H1 (cell line): Measurements from ENCODE around the gene ADGRV1. TPM values are rescaled to one million over a fixed set of nuclear protein-coding genes. Genes with fewer than 3 reads are reported as not detected.
A peak's percentile ranks its signal among the peaks of the same experiment; 100 is the strongest.
"Not testable (repeated sequence)": the region's sequence is repeated elsewhere in the genome, so short reads cannot be mapped to it uniquely, and the experiment has no call there.

Experiments
- CTCF ChIA-PET: fragments of 300-600 bp; sonication (Branson Sonifier 250); formaldehyde crosslinking; loops from one replicate; lab custom pipeline; 2021; ENCODE audit not compliant: partially characterized antibody; lab: Charles Lee
- POLR2A ChIA-PET: fragments of 300-600 bp; sonication (Branson Sonifier 250); formaldehyde crosslinking; loops from one replicate; lab custom pipeline; 2021; ENCODE audit warnings: inconsistent platforms; ENCODE audit not compliant: partially characterized antibody; lab: Charles Lee
- DNase-seq, 2 experiments: peaks; one replicate each; pipeline versions ENCODE4 v3.0.0 to v3.0.0-alpha.2; 2010 to 2022; ENCODE audit warnings: low spot score in 2 of 2, low read depth in 1 of 2, mixed read lengths in 1 of 2
- FAIRE-seq: peaks from 2 replicates; lab custom pipeline; 2011; peaks lifted over from hg19 to GRCh38; lab: Jason Lieb, UNC
- H2AFZ ChIP-seq: 2 replicates; pipeline ENCODE4 v1.8.1; 2012; ENCODE audit warnings: low read length, inconsistent platforms
- H2AK5ac ChIP-seq: 2 replicates; pipeline ENCODE4 v1.6.1; 2013; ENCODE audit warnings: low read depth, low read length
- H2BK120ac ChIP-seq: replicated peaks from 2 replicates; pipeline ENCODE3; 2013; ENCODE audit warnings: low read depth, low read length, inconsistent platforms
- H2BK12ac ChIP-seq: 2 replicates; pipeline ENCODE4 v1.6.1; 2013; ENCODE audit warnings: low read depth, low read length
- H2BK15ac ChIP-seq: 2 replicates; pipeline ENCODE4 v1.6.1; 2013; ENCODE audit warnings: low read length
- H2BK20ac ChIP-seq: 2 replicates; pipeline ENCODE4 v1.6.1; 2013; ENCODE audit warnings: low read length
- H2BK5ac ChIP-seq: 2 replicates; pipeline ENCODE4 v1.6.1; 2013; ENCODE audit warnings: low read depth, low read length
- H3K14ac ChIP-seq: 2 replicates; pipeline ENCODE4 v1.6.1; 2013; ENCODE audit warnings: inconsistent platforms; ENCODE audit not compliant: insufficient read length
- H3K18ac ChIP-seq: 2 replicates; pipeline ENCODE4 v1.6.1; 2013; ENCODE audit warnings: low read length; ENCODE audit errors: extremely low read depth
- H3K23ac ChIP-seq: 2 replicates; pipeline ENCODE4 v1.6.1; 2013; ENCODE audit warnings: inconsistent platforms; ENCODE audit not compliant: insufficient read length
- H3K23me2 ChIP-seq: 2 replicates; pipeline ENCODE4 v1.6.1; 2013; ENCODE audit warnings: low read depth, low read length
- H3K27ac ChIP-seq: 2 replicates; pipeline ENCODE4 v1.6.1; 2011; ENCODE audit warnings: low read depth, low read length, inconsistent platforms
- H3K27me3 ChIP-seq, 4 experiments: replicated peaks in 1 of 4; 1 replicate in 1 of 4; 2 replicates in 3 of 4; pipeline versions ENCODE4 v1.6.1 to v1.8.1; 2011 to 2013; ENCODE audit warnings: low read length in 3 of 4, mild to moderate bottlenecking in 3 of 4, inconsistent platforms in 2 of 4, mixed read lengths in 2 of 4, moderate library complexity in 1 of 4; ENCODE audit not compliant: control insufficient read depth in 3 of 4, insufficient read depth in 3 of 4; ENCODE audit errors: extremely low read depth in 1 of 4
- H3K36me3 ChIP-seq, 4 experiments: 2 replicates each; pipeline versions ENCODE4 v1.6.1 to v1.8.1; 2011 to 2013; ENCODE audit warnings: mild to moderate bottlenecking in 4 of 4, low read length in 3 of 4, moderate library complexity in 2 of 4, control low read depth in 1 of 4, inconsistent platforms in 1 of 4; ENCODE audit not compliant: insufficient read depth in 4 of 4, control insufficient read depth in 2 of 4
- H3K4ac ChIP-seq: replicated peaks from 2 replicates; pipeline ENCODE3; 2013; ENCODE audit warnings: low read length, low read depth, mixed read lengths, inconsistent platforms; ENCODE audit not compliant: insufficient read length
- H3K4me1 ChIP-seq, 4 experiments: replicated peaks in 1 of 4; 1 replicate in 1 of 4; 2 replicates in 3 of 4; pipeline versions ENCODE4 v1.6.1 to v1.8.1; 2011 to 2013; ENCODE audit warnings: low read length in 3 of 4, inconsistent platforms in 2 of 4, mixed read lengths in 1 of 4; ENCODE audit not compliant: insufficient read depth in 4 of 4, control insufficient read depth in 3 of 4
- H3K4me2 ChIP-seq, 2 experiments: 2 replicates each; pipeline versions ENCODE4 v1.6.1 to v1.8.1; 2011 to 2013; ENCODE audit warnings: low read depth in 2 of 2, low read length in 2 of 2, control low read depth in 1 of 2, inconsistent platforms in 1 of 2, mild to moderate bottlenecking in 1 of 2; ENCODE audit not compliant: insufficient read depth in 1 of 2
- H3K4me3 ChIP-seq, 4 experiments: fragments of 200-600, 300-600 bp in 1 of 4; sonication (generic), shearing (Covaris generic), sonication (Bioruptor Twin) in 1 of 4; 2 replicates each; pipeline versions ENCODE4 v1.5.1 to v1.8.1; 2011 to 2016; ENCODE audit warnings: low read length in 4 of 4, low read depth in 3 of 4, control low read depth in 2 of 4, inconsistent platforms in 2 of 4, mild to moderate bottlenecking in 2 of 4, mixed read lengths in 1 of 4, moderate library complexity in 1 of 4; ENCODE audit not compliant: insufficient read depth in 2 of 4; ENCODE audit errors: extremely low read depth in 1 of 4
- H3K56ac ChIP-seq: replicated peaks from 2 replicates; pipeline ENCODE3; 2013; ENCODE audit warnings: low read depth, mild to moderate bottlenecking, mixed read lengths, low read length, inconsistent platforms; ENCODE audit not compliant: insufficient read length
- H3K79me1 ChIP-seq: 2 replicates; pipeline ENCODE4 v1.6.1; 2013; ENCODE audit warnings: low read depth, low read length, control low read depth
- H3K79me2 ChIP-seq, 2 experiments: 2 replicates each; pipeline versions ENCODE4 v1.6.1 to v1.8.1; 2012 to 2013; ENCODE audit warnings: low read length in 2 of 2, mild to moderate bottlenecking in 2 of 2, inconsistent platforms in 1 of 2; ENCODE audit not compliant: insufficient read depth in 2 of 2, control insufficient read depth in 1 of 2
- H3K9ac ChIP-seq, 4 experiments: replicated peaks in 1 of 4; 1 replicate in 1 of 4; 2 replicates in 3 of 4; pipeline versions ENCODE4 v1.6.1 to v1.8.1; 2011 to 2013; ENCODE audit warnings: low read depth in 3 of 4, low read length in 3 of 4, control low read depth in 2 of 4, mild to moderate bottlenecking in 2 of 4, moderate library complexity in 2 of 4, inconsistent platforms in 1 of 4; ENCODE audit errors: extremely low read depth in 1 of 4
- H3K9me3 ChIP-seq, 2 experiments: 2 replicates each; pipeline versions ENCODE4 v1.6.1 to v1.8.1; 2012 to 2013; ENCODE audit warnings: mild to moderate bottlenecking in 2 of 2, moderate library complexity in 2 of 2, control low read depth in 1 of 2, inconsistent platforms in 1 of 2, low read depth in 1 of 2, low read length in 1 of 2, mixed read lengths in 1 of 2; ENCODE audit not compliant: insufficient read depth in 2 of 2
- H4K20me1 ChIP-seq, 2 experiments: replicated peaks in 1 of 2; 2 replicates each; pipeline versions ENCODE3 to v1.8.1; 2011 to 2013; ENCODE audit warnings: inconsistent platforms in 2 of 2, low read length in 2 of 2, mild to moderate bottlenecking in 1 of 2; ENCODE audit not compliant: insufficient read depth in 2 of 2, control insufficient read depth in 1 of 2
- H4K5ac ChIP-seq: 2 replicates; pipeline ENCODE4 v1.6.1; 2013; ENCODE audit warnings: low read length, low read depth, mixed read lengths, inconsistent platforms; ENCODE audit not compliant: insufficient read length
- H4K8ac ChIP-seq: 2 replicates; pipeline ENCODE4 v1.8.0; 2013; ENCODE audit warnings: mild to moderate bottlenecking, moderate library complexity, low read length, inconsistent platforms; ENCODE audit not compliant: insufficient read depth; ENCODE audit errors: extremely low read depth
- H4K91ac ChIP-seq: replicated peaks from 2 replicates; pipeline ENCODE3; 2013; ENCODE audit warnings: low read length, mixed read lengths, inconsistent platforms; ENCODE audit not compliant: insufficient read length
- POLR2A ChIP-seq, 2 experiments: IDR thresholded peaks; 1 replicate in 1 of 2; 2 replicates in 1 of 2; pipeline ENCODE4 v1.6.1; 2011; ENCODE audit warnings: low read depth in 2 of 2, low read length in 2 of 2, mild to moderate bottlenecking in 2 of 2; ENCODE audit errors: control extremely low read depth in 1 of 2
- TAF1 ChIP-seq: IDR thresholded peaks from 2 replicates; pipeline ENCODE4 v1.6.1; 2011; ENCODE audit warnings: mild to moderate bottlenecking, low read depth, low read length
- YY1 ChIP-seq: IDR thresholded peaks from 2 replicates; pipeline ENCODE4 v1.6.1; 2011; ENCODE audit warnings: low read depth, mild to moderate bottlenecking, low read length
- WGBS, 2 experiments: shearing (Covaris generic) in 1 of 2; methylation state at CpG; one replicate each; pipeline versions ENCODE4 v1.1.6 to v1.1.7; 2013 to 2015; ENCODE audit warnings: low lambda C conversion rate in 2 of 2, mixed read lengths in 2 of 2, inconsistent platforms in 1 of 2, low coverage in 1 of 2, missing lambda C conversion rate in 1 of 2; ENCODE audit not compliant: insufficient replicate concordance in 2 of 2, insufficient coverage in 1 of 2, insufficient read length in 1 of 2; ENCODE audit errors: extremely low coverage in 1 of 2, missing lambda C conversion rate in 1 of 2; 5-methylcytosine and 5-hydroxymethylcytosine counted together
- polyA plus RNA-seq, 7 experiments: library from polyadenylated mRNA; depleted of rRNA in 3 of 7; stranded (reverse) in 5 of 7; unstranded in 2 of 7; fragments of >200 nt in 5 of 7; fragments of 200-250 nt in 2 of 7; gene quantifications; 1 replicate in 5 of 7; 2 replicates in 1 of 7; 4 replicates in 1 of 7; pipeline versions ENCODE4 v1.2.1 to v1.2.3, GENCODE V29; 2011 to 2013; ENCODE audit warnings: missing spikeins in 2 of 7, mixed read lengths in 2 of 7
- total RNA-seq: library from RNA; stranded (reverse); fragmentation: NEBNext Ultra II Directional; extraction: Animal tissue kit (Norgen Biotek cat#: 25700); gene quantifications from 2 replicates; pipeline ENCODE4 v1.2.1, GENCODE V29; 2021

ADGRV1 gene
- total and polyA plus RNA-seq, 2 of the 8 experiments (the other 6 are each of a cell fraction or from before 2014, with no cell fraction given), result 53.1 to 62.2 TPM

DNA sequence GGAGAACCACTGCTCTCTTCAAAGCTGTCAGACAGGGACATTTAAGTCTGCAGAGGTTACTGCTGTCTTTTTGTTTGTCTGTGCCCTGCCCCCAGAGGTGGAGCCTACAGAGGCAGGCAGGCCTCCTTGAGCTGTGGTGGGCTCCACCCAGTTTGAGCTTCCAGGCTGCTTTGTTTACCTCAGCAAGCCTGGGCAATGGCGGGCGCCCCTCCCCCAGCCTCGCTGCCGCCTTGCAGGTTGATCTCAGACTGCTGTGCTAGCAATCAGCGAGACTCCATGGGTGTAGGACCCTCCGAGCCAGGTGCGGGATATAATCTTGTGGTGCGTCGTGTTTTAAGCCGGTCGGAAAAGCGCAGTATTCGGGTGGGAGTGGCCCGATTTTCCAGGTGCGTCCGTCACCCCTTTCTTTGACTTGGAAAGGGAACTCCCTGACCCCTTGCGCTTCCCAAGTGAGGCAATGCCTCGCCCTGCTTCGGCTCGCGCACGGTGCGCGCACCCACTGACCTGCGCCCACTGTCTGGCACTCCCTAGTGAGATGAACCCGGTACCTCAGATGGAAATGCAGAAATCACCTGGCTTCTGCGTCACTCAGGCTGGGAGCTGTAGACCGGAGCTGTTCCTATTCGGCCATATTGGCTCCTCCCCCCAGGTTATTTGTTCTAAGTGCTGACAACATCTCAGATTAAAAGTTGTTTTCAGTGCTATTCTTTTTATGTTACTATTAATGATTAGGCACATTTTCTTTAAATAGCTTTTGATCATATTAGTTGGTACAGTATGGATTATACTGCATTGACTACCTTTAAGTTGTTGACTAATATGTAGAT is 370.6 kb downstream of the ADGRV1 start:
- H3K79me2 ChIP-seq, result peaks cover 0 to 14% of the 10 kb centered on the region in 2 experiments; a peak in 2 of 4 replicates
- not testable (repeated sequence) for H3K56ac ChIP-seq, H4K20me1 ChIP-seq, H2BK120ac ChIP-seq, H2BK12ac ChIP-seq, H3K23ac ChIP-seq, H2BK5ac ChIP-seq, H3K9me3 ChIP-seq, H3K36me3 ChIP-seq, FAIRE-seq, H4K91ac ChIP-seq, H3K4me1 ChIP-seq, H2AK5ac ChIP-seq, H3K79me1 ChIP-seq, H2AFZ ChIP-seq, H3K4ac ChIP-seq, H3K27me3 ChIP-seq, H2BK20ac ChIP-seq, H3K23me2 ChIP-seq, H3K14ac ChIP-seq, H3K18ac ChIP-seq, H2BK15ac ChIP-seq
- peak overlapping the region; percentile 11 to 39; a peak in 3 of 4 replicates for H3K4me2 ChIP-seq
- peak overlapping the region; percentile 10 to 50 (median 32); a peak in 6 of 8 replicates for H3K4me3 ChIP-seq
- WGBS, 2 experiments, result 47% methylated on average over 18 of the region's 29 CpGs; no CpG with 5 or more reads in 1 of the 2 experiments
- ChIA-PET POLR2A (interaction anchor here (1.0 to 1.4 kb wide), 4 partner anchors 11 to 452 kb away, joined by 3 to 6 read pairs (median 5); no protein-coding TSS in a partner anchor), CTCF (interaction anchor here (0.7 to 1.0 kb wide), 2 partner anchors 10 to 373 kb away, joined by 3 read pairs; no protein-coding TSS in a partner anchor)
- H4K5ac ChIP-seq, result peak overlapping the region; percentile 88
- H3K27ac ChIP-seq, result peak overlapping the region; percentile 77
- TF ChIP-seq TAF1 (peak; percentile 58), YY1 (peak; percentile 70; the same call in 1 of the 2 replicates), POLR2A (IDR thresholded peaks at IDR 0.05; ENCODE audit: control extremely low read depth in 1 of 2, low read depth in 2 of 2, low read length in 2 of 2) (peak; percentile 24 to 55; a peak in 1 of 3 replicates)
- peak; percentile 10 to 74 for DNase-seq
- H3K9ac ChIP-seq, result peak overlapping the region in 3 of 4 experiments; percentile 49 to 75 (median 58); a peak in 5 of 7 replicates
- peak overlapping the region; percentile 85; the same call in 1 of the 2 replicates for H4K8ac ChIP-seq
